Mesenchymal stem cell (in vitro differentiated cells and primary cell): Measurements from ENCODE around the gene GGT7.

ENCODE experiments used
- DNase-seq: peaks from one replicate; pipeline ENCODE4 v3.0.0-alpha.2; 2013
- H2AFZ ChIP-seq: one replicate; pipeline ENCODE4 v1.6.1; 2013; ENCODE audit warnings: low read depth, mild to moderate bottlenecking, control low read depth, inconsistent platforms, low read length, moderate library complexity
- H2AK5ac ChIP-seq: 2 replicates; pipeline ENCODE4 v1.6.1; 2013; ENCODE audit warnings: low read length, moderate library complexity, mild to moderate bottlenecking, inconsistent platforms; ENCODE audit not compliant: severe bottlenecking
- H2BK120ac ChIP-seq: one replicate; pipeline ENCODE4 v1.6.1; 2013; ENCODE audit warnings: low read depth, mild to moderate bottlenecking, inconsistent platforms, low read length, moderate library complexity
- H2BK12ac ChIP-seq, 2 experiments: one replicate each; pipeline ENCODE4 v1.6.1; 2013; ENCODE audit warnings: inconsistent platforms in 2 of 2, low read length in 2 of 2, mild to moderate bottlenecking in 2 of 2, moderate library complexity in 2 of 2, control low read depth in 1 of 2
- H2BK15ac ChIP-seq: one replicate; pipeline ENCODE4 v1.6.1; 2013; ENCODE audit warnings: mild to moderate bottlenecking, low read depth, inconsistent platforms; ENCODE audit not compliant: poor library complexity, severe bottlenecking
- H2BK5ac ChIP-seq: 2 replicates; pipeline ENCODE4 v1.6.1; 2013; ENCODE audit warnings: low read depth, mild to moderate bottlenecking, low read length, control low read depth, inconsistent platforms; ENCODE audit not compliant: poor library complexity, severe bottlenecking
- H3K14ac ChIP-seq, 2 experiments: one replicate each; pipeline ENCODE4 v1.6.1; 2013; ENCODE audit warnings: inconsistent platforms in 2 of 2, low read length in 2 of 2, control low read depth in 1 of 2, mild to moderate bottlenecking in 1 of 2, moderate library complexity in 1 of 2
- H3K18ac ChIP-seq, 2 experiments: one replicate each; pipeline ENCODE4 v1.6.1; 2013; ENCODE audit warnings: inconsistent platforms in 2 of 2, low read length in 2 of 2, control low read depth in 1 of 2, low read depth in 1 of 2, mild to moderate bottlenecking in 1 of 2
- H3K23ac ChIP-seq, 2 experiments: one replicate each; pipeline ENCODE4 v1.6.1; 2013; ENCODE audit warnings: inconsistent platforms in 2 of 2, low read length in 2 of 2, mild to moderate bottlenecking in 2 of 2, moderate library complexity in 2 of 2, control low read depth in 1 of 2
- H3K27ac ChIP-seq: 2 replicates; pipeline ENCODE4 v1.5.1; 2013; ENCODE audit warnings: mild to moderate bottlenecking, moderate library complexity, low read length, control low read depth, inconsistent platforms; ENCODE audit not compliant: poor library complexity, severe bottlenecking
- H3K27me3 ChIP-seq, 2 experiments: 2 replicates each; pipeline versions ENCODE4 v1.6.1 to v1.7.0; 2013; ENCODE audit warnings: low read length in 2 of 2, mild to moderate bottlenecking in 2 of 2, moderate library complexity in 2 of 2, control low read depth in 1 of 2, inconsistent platforms in 1 of 2; ENCODE audit not compliant: control insufficient read depth in 1 of 2, insufficient read depth in 1 of 2
- H3K36me3 ChIP-seq, 2 experiments: 2 replicates each; pipeline versions ENCODE4 v1.6.1 to v1.7.0; 2013; ENCODE audit warnings: low read length in 2 of 2, control low read depth in 1 of 2, inconsistent platforms in 1 of 2, low read depth in 1 of 2, mild to moderate bottlenecking in 1 of 2; ENCODE audit not compliant: insufficient read depth in 2 of 2, control insufficient read depth in 1 of 2
- H3K4ac ChIP-seq, 2 experiments: one replicate each; pipeline ENCODE4 v1.6.1; 2013; ENCODE audit warnings: inconsistent platforms in 2 of 2, low read length in 2 of 2, mild to moderate bottlenecking in 2 of 2, moderate library complexity in 2 of 2, control low read depth in 1 of 2, low read depth in 1 of 2
- H3K4me1 ChIP-seq: 2 replicates; pipeline ENCODE4 v1.6.1; 2013; ENCODE audit warnings: low read depth, low read length, control low read depth; ENCODE audit not compliant: control insufficient read depth, insufficient read depth
- H3K4me2 ChIP-seq: 2 replicates; pipeline ENCODE4 v1.6.1; 2013; ENCODE audit warnings: low read length, mild to moderate bottlenecking, inconsistent platforms; ENCODE audit not compliant: poor library complexity, severe bottlenecking
- H3K4me3 ChIP-seq, 2 experiments: 2 replicates each; pipeline versions ENCODE4 v1.5.1 to v1.7.0; 2013; ENCODE audit warnings: low read length in 2 of 2, mild to moderate bottlenecking in 2 of 2, control low read depth in 1 of 2, low read depth in 1 of 2; ENCODE audit not compliant: insufficient read depth in 1 of 2
- H3K79me1 ChIP-seq: replicated peaks from 2 replicates; pipeline ENCODE4 v1.6.1; 2013; ENCODE audit warnings: mild to moderate bottlenecking, control low read depth, low read length, inconsistent platforms; ENCODE audit not compliant: poor library complexity, severe bottlenecking
- H3K9ac ChIP-seq: 2 replicates; pipeline ENCODE4 v1.7.0; 2013; ENCODE audit warnings: mild to moderate bottlenecking, low read length, moderate library complexity
- H3K9me3 ChIP-seq: 2 replicates; pipeline ENCODE4 v1.7.0; 2013; ENCODE audit warnings: mild to moderate bottlenecking, low read length; ENCODE audit not compliant: control insufficient read depth
- H4K8ac ChIP-seq: one replicate; pipeline ENCODE4 v1.6.1; 2013; ENCODE audit warnings: inconsistent platforms, mild to moderate bottlenecking, low read length, moderate library complexity
- H4K91ac ChIP-seq: one replicate; pipeline ENCODE4 v1.6.1; 2013; ENCODE audit warnings: mild to moderate bottlenecking, low read length, inconsistent platforms
- whole genome bisulfite sequencing: methylation state at CpG from one replicate; pipeline ENCODE4 v1.1.7; 2013; ENCODE audit warnings: mixed read lengths; 5-methylcytosine and 5-hydroxymethylcytosine counted together

Gene GGT7

DNA sequence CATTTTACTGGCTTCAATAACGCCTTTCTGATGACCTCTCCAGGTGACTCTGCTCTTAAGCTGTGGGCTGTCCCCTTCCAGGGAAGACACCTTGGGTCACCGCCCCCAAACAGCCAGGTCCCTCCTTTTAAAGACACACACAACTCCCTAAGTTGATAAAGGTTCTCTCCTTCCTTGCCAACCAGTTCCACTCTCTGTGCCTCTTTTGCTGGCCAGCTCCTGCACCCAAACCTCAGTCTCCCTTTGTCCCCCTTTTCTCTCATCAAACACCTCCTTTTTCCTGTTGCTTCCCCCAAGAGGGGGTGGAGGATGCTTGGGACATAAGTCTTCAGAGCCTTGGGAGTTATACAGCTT lies 48.2 kb downstream of the GGT7 start:
- Histone ChIP-seq H2BK5ac (no peak overlapping the region), H3K27ac (peak overlapping the region; percentile 51), H3K79me1 (no peaks in the 10 kb centered on the region), H3K27me3 (no peaks in the 10 kb centered on the region), H2AFZ (no peak overlapping the region), H3K4me2 (peak overlapping the region; percentile 25), H3K14ac (no peak overlapping the region), H2BK12ac (no peak overlapping the region), H3K4ac (peak overlapping the region in 1 of 2 experiments; percentile 92), H3K18ac (peak overlapping the region; percentile 85 to 97), H3K9me3 (no peaks in the 10 kb centered on the region), H3K23ac (no peak overlapping the region), H3K36me3 (no peaks in the 10 kb centered on the region), H3K9ac (peak overlapping the region; percentile 96), H2BK120ac (no peak overlapping the region), H2AK5ac (peak overlapping the region; percentile 27), H3K4me3 (peak overlapping the region; percentile 91 to 99), H2BK15ac (peak overlapping the region; percentile 65), H3K4me1 (peaks cover 6% of the 10 kb centered on the region), H4K8ac (peak overlapping the region; percentile 89), H4K91ac (no peak overlapping the region)
- 13% methylated on average over 2 of the region's 2 CpGs for WGBS
- peak; percentile 63 for DNase-seq

DNA sequence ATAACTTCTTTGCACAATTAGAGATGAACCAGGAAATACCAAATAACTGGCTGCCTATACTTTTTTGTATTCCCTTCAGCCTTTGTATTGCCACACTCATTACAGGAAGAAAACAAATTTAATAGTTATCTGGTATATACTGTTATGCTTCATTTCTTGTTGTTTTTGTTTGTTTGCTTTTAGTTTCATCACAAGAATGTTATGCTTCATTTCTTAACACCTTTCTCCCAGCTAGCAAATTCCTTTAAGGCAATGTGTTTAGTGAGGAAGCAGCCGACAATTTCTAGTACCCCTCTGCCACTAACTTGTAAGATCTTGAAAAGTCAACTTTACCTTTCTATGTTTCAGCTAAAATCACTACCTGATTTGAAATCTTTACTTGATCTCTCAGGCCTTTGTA lies 48.6 kb downstream of the GGT7 start:
- no peak overlapping the region for H4K8ac ChIP-seq
- H2BK5ac ChIP-seq, result no peak overlapping the region
- H3K4me2 ChIP-seq, result peak overlapping the region; percentile 47
- no peaks in the 10 kb centered on the region for H3K27me3 ChIP-seq
- peaks cover 6% of the 10 kb centered on the region for H3K4me1 ChIP-seq
- no peaks in the 10 kb centered on the region for H3K79me1 ChIP-seq
- H2AFZ ChIP-seq, result no peak overlapping the region
- no peaks in the 10 kb centered on the region for H3K9me3 ChIP-seq
- H2BK12ac ChIP-seq, result no peak overlapping the region
- H3K14ac ChIP-seq, result no peak overlapping the region
- no peaks in the 10 kb centered on the region for H3K36me3 ChIP-seq
- 69% methylated on average over 1 of the region's 1 CpG for WGBS
- no peak overlapping the region for H2BK15ac ChIP-seq
- H3K4ac ChIP-seq, result no peak overlapping the region
- H3K4me3 ChIP-seq, result peak overlapping the region in 1 of 2 experiments; percentile 99
- H3K27ac ChIP-seq, result no peak overlapping the region
- no peak overlapping the region for H3K23ac ChIP-seq
- H3K9ac ChIP-seq, result peak overlapping the region; percentile 96
- H3K18ac ChIP-seq, result no peak overlapping the region
- H2BK120ac ChIP-seq, result no peak overlapping the region
- no peak overlapping the region for H2AK5ac ChIP-seq
- DNase-seq, result peak; percentile 16
- H4K91ac ChIP-seq, result no peak overlapping the region

DNA sequence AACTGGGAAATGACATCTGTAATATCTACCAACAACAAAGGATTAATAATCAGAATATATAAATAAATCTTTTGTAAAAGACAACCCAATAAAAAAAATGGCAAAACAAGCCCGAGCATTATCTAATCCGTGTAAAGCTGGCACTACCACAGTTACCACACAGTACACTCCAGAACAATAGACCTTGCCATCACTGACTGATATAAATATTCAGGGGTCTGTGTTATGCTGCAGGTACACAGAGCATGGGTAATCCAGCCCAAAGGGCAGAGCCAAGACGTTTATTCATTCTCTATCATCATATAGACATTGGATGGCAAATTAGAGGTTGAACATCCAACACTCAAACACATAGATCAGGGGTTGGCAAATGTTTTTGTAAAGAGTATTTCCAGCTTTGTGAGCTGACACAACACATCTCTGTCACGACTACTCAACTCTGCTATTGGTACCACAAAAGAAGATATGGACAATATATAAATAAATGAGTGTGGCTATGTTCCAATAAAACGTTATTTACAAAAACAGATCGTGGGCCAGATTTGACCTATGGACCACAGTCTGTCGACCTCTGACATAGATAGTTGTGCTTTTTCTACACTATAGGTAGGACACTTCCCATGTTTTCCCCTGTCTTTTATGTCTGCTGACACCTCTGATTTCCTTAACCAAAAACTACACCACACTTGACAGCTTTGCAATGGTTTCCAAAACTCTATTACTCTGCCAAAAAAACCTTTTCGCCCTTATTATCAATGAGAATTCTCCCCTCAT lies 51.7 kb downstream of the GGT7 start:
- Histone ChIP-seq H2BK120ac (no peak overlapping the region), H3K18ac (no peak overlapping the region), H4K91ac (no peak overlapping the region), H4K8ac (no peak overlapping the region), H2AK5ac (no peak overlapping the region), H2BK5ac (no peak overlapping the region), H3K9me3 (no peaks in the 10 kb centered on the region), H3K27ac (no peak overlapping the region), H3K23ac (no peak overlapping the region), H3K36me3 (no peaks in the 10 kb centered on the region), H3K14ac (no peak overlapping the region), H2AFZ (no peak overlapping the region), H3K4ac (no peak overlapping the region), H3K27me3 (no peaks in the 10 kb centered on the region), H3K4me1 (peaks cover 6% of the 10 kb centered on the region), H3K4me2 (no peak overlapping the region), H2BK12ac (no peak overlapping the region), H2BK15ac (no peak overlapping the region), H3K9ac (no peak overlapping the region), H3K79me1 (peaks cover 2% of the 10 kb centered on the region), H3K4me3 (no peak overlapping the region)
- 89% methylated on average over 6 of the region's 8 CpGs for WGBS
- no peak for DNase-seq

DNA sequence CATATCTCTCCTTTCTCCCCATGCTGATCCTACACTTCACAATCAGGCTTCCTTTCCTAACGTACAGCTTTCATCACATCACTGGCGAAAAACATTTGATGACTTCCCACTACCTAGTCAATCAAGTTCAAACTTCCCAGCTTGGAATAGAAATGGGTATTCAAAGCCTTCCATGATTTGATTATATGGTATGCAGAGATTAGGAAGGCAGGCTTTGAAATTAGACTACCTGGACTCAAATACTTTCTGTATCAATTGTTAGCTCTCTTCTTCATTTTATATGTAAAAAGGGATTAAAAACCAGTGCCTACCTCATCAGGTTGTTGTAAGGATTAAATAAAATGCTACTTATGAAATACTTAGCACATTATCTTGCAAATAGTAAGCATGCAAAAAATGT lies 54.9 kb downstream of the GGT7 start:
- Histone ChIP-seq H3K79me1 (peaks cover 2% of the 10 kb centered on the region), H4K91ac (no peak overlapping the region), H3K18ac (no peak overlapping the region), H3K27me3 (no peaks in the 10 kb centered on the region), H4K8ac (no peak overlapping the region), H2BK120ac (no peak overlapping the region), H3K27ac (no peak overlapping the region), H3K4me2 (no peak overlapping the region), H2AFZ (no peak overlapping the region), H3K14ac (no peak overlapping the region), H3K9ac (no peak overlapping the region), H3K4me1 (peaks cover 8% of the 10 kb centered on the region), H2BK15ac (no peak overlapping the region), H2AK5ac (no peak overlapping the region), H2BK12ac (no peak overlapping the region), H3K36me3 (no peaks in the 10 kb centered on the region), H3K9me3 (no peaks in the 10 kb centered on the region), H3K23ac (no peak overlapping the region), H2BK5ac (no peak overlapping the region), H3K4ac (no peak overlapping the region), H3K4me3 (no peak overlapping the region)
- WGBS, result 71% methylated on average over 2 of the region's 2 CpGs
- no peak for DNase-seq
